WTC11 (cell line): ENCODE results near the gene MRPS27. TPM values are rescaled to one million over a fixed set of nuclear protein-coding genes. Genes with fewer than 3 reads are reported as not detected.

Source experiments
- ATAC-seq: fragments of 200-7000 bp; cut with Tn5 transposase; 2 replicates; pipeline ENCODE4 v1.10.0; 2021; ENCODE audit warnings: mild to moderate bottlenecking, moderate library complexity
- CTCF ChIA-PET: fragments of 300-600 bp; sonication (Branson Sonifier 250); formaldehyde crosslinking; loops from one replicate; lab custom pipeline; 2021; ENCODE audit warnings: antibody characterized with exemption; lab: Charles Lee
- POLR2A ChIA-PET: fragments of 350-600 bp; sonication (Branson Sonifier 250); formaldehyde crosslinking; loops from one replicate; lab custom pipeline; 2021; ENCODE audit warnings: antibody characterized with exemption; lab: Charles Lee
- DNase-seq: peaks from one replicate; pipeline ENCODE4 v3.0.0; 2021; ENCODE audit warnings: low spot score
- H3K27ac Mint-ChIP-seq: 2 replicates; pipeline ENCODE4 v1.8.0; 2021; ENCODE audit warnings: mixed read lengths
- H3K27me3 Mint-ChIP-seq: 2 replicates; pipeline ENCODE4 v1.8.0; 2021; ENCODE audit warnings: low read depth, mild to moderate bottlenecking, moderate library complexity, mixed read lengths
- H3K36me3 Mint-ChIP-seq: 2 replicates; pipeline ENCODE4 v1.8.0; 2021; ENCODE audit warnings: mixed read lengths
- H3K4me1 Mint-ChIP-seq: 2 replicates; pipeline ENCODE4 v1.8.0; 2022; ENCODE audit warnings: mixed read lengths
- H3K4me3 Mint-ChIP-seq: 2 replicates; pipeline ENCODE4 v1.8.0; 2021; ENCODE audit warnings: mild to moderate bottlenecking, moderate library complexity, mixed read lengths
- H3K9me3 Mint-ChIP-seq: 2 replicates; pipeline ENCODE4 v1.8.0; 2021; ENCODE audit warnings: mixed read lengths
- CREB1 ChIP-seq: sonication (generic); formaldehyde crosslinking; IDR thresholded peaks from 2 replicates; pipeline ENCODE4 v1.8.0; 2023; ENCODE audit warnings: mild to moderate bottlenecking, missing genetic modification reagents
- ELF4 ChIP-seq: sonication (generic); formaldehyde crosslinking; IDR thresholded peaks from 2 replicates; pipeline ENCODE4 v1.8.1; 2022; ENCODE audit warnings: low read depth, mild to moderate bottlenecking, moderate library complexity, missing genetic modification reagents
- ERG ChIP-seq: fragments of 250-450 bp; sonication (Bioruptor Pico); IDR thresholded peaks from 2 replicates; pipeline ENCODE4 v1.8.0; 2021; ENCODE audit warnings: mild to moderate bottlenecking
- FOXK1 ChIP-seq: sonication (generic); formaldehyde crosslinking; IDR thresholded peaks from 2 replicates; pipeline ENCODE4 v1.8.0; 2022; ENCODE audit warnings: mild to moderate bottlenecking, moderate library complexity, missing genetic modification reagents
- HMGA2 ChIP-seq: fragments of 250-450 bp; sonication (Bioruptor Pico); IDR thresholded peaks from 2 replicates; pipeline ENCODE4 v1.4.0; 2021; ENCODE audit warnings: mild to moderate bottlenecking, moderate library complexity
- JAZF1 ChIP-seq: fragments of 250-450 bp; sonication (Bioruptor Pico); IDR thresholded peaks from 2 replicates; pipeline ENCODE4 v1.9.0; 2021; ENCODE audit warnings: moderate library complexity, mild to moderate bottlenecking, inconsistent platforms
- KAT7 ChIP-seq: sonication (generic); formaldehyde crosslinking; IDR thresholded peaks from 2 replicates; pipeline ENCODE4 v1.8.1; 2023; ENCODE audit warnings: missing genetic modification reagents, mild to moderate bottlenecking, borderline replicate concordance
- MLX ChIP-seq: sonication (generic); formaldehyde crosslinking; IDR thresholded peaks from 2 replicates; pipeline ENCODE4 v1.8.1; 2023; ENCODE audit warnings: mild to moderate bottlenecking, missing genetic modification reagents, moderate library complexity
- NR2C2 ChIP-seq: sonication (generic); formaldehyde crosslinking; IDR thresholded peaks from 2 replicates; pipeline ENCODE4 v1.8.0; 2022; ENCODE audit warnings: mild to moderate bottlenecking, missing genetic modification reagents
- RELA ChIP-seq: sonication (generic); formaldehyde crosslinking; IDR thresholded peaks from 2 replicates; pipeline ENCODE4 v1.8.1; 2022; ENCODE audit warnings: missing genetic modification reagents, mild to moderate bottlenecking, borderline replicate concordance
- SOX15 ChIP-seq: fragments of 250-450 bp; sonication (Bioruptor Pico); IDR thresholded peaks from 2 replicates; pipeline ENCODE4 v1.9.0; 2021; ENCODE audit warnings: mild to moderate bottlenecking
- ZNF532 ChIP-seq: fragments of 250-450 bp; sonication (Bioruptor Pico); IDR thresholded peaks from 2 replicates; pipeline ENCODE4 v1.9.0; 2021; ENCODE audit warnings: mild to moderate bottlenecking, borderline replicate concordance
- ZNF671 ChIP-seq: fragments of 250-450 bp; sonication (Bioruptor Pico); IDR thresholded peaks from 2 replicates; pipeline ENCODE4 v1.8.0; 2021; ENCODE audit warnings: mild to moderate bottlenecking
- total RNA-seq: library from RNA; stranded (reverse); gene quantifications from 3 replicates; pipeline ENCODE4 v1.2.3, GENCODE V29; 2021
- TF ChIP-seq, protein P1 (sequence below): sonication (generic); formaldehyde crosslinking; IDR thresholded peaks from 2 replicates; pipeline ENCODE4 v1.8.0; 2022; ENCODE audit warnings: mild to moderate bottlenecking, missing genetic modification reagents
- TF ChIP-seq, protein P2 (sequence below): sonication (generic); formaldehyde crosslinking; IDR thresholded peaks from 2 replicates; pipeline ENCODE4 v1.8.0; 2023; ENCODE audit warnings: missing genetic modification reagents, mild to moderate bottlenecking, borderline replicate concordance
- TF ChIP-seq, protein P3 (sequence below): sonication (generic); formaldehyde crosslinking; IDR thresholded peaks from 2 replicates; pipeline ENCODE4 v1.8.1; 2022; ENCODE audit warnings: mild to moderate bottlenecking, missing genetic modification reagents, moderate library complexity, borderline replicate concordance

The MRPS27 gene
- total RNA-seq, 1 experiment from 2014 or later = 80.1 TPM

GRCh38 chr5:72183101-72183520 is 136.9 kb downstream of the MRPS27 start:
- DNase-seq = no peak
- Mint-ChIP-seq H3K9me3 (no peaks in the 10 kb centered on the region), H3K27me3 (no peaks in the 10 kb centered on the region; the same call in 1 of the 2 replicates), H3K36me3 (peaks cover 19% of the 10 kb centered on the region), H3K27ac (peak overlapping the region; percentile 55), H3K4me3 (no peak overlapping the region), H3K4me1 (peaks cover 35% of the 10 kb centered on the region)
- ChIA-PET POLR2A (no interaction called here), CTCF (no interaction called here)
- ATAC-seq = peak; percentile 54
- TF ChIP-seq JAZF1 (CRISPR knock-in tag) (no peak), ELF4 (CRISPR knock-in tag) (no peak), ZNF532 (CRISPR knock-in tag) (no peak), NR2C2 (CRISPR knock-in tag) (no peak), HMGA2 (CRISPR knock-in tag) (no peak), ZNF671 (CRISPR knock-in tag) (no peak), SOX15 (CRISPR knock-in tag) (no peak), KAT7 (CRISPR knock-in tag) (no peak), FOXK1 (no peak), ERG (CRISPR knock-in tag) (no peak), MLX (CRISPR knock-in tag) (no peak), CREB1 (no peak), RELA (CRISPR knock-in tag) (no peak)
- TF ChIP-seq, protein P1, sequence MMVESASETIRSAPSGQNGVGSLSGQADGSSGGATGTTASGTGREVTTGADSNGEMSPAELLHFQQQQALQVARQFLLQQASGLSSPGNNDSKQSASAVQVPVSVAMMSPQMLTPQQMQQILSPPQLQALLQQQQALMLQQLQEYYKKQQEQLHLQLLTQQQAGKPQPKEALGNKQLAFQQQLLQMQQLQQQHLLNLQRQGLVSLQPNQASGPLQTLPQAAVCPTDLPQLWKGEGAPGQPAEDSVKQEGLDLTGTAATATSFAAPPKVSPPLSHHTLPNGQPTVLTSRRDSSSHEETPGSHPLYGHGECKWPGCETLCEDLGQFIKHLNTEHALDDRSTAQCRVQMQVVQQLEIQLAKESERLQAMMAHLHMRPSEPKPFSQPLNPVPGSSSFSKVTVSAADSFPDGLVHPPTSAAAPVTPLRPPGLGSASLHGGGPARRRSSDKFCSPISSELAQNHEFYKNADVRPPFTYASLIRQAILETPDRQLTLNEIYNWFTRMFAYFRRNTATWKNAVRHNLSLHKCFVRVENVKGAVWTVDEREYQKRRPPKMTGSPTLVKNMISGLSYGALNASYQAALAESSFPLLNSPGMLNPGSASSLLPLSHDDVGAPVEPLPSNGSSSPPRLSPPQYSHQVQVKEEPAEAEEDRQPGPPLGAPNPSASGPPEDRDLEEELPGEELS = no peak
- TF ChIP-seq, protein P2, sequence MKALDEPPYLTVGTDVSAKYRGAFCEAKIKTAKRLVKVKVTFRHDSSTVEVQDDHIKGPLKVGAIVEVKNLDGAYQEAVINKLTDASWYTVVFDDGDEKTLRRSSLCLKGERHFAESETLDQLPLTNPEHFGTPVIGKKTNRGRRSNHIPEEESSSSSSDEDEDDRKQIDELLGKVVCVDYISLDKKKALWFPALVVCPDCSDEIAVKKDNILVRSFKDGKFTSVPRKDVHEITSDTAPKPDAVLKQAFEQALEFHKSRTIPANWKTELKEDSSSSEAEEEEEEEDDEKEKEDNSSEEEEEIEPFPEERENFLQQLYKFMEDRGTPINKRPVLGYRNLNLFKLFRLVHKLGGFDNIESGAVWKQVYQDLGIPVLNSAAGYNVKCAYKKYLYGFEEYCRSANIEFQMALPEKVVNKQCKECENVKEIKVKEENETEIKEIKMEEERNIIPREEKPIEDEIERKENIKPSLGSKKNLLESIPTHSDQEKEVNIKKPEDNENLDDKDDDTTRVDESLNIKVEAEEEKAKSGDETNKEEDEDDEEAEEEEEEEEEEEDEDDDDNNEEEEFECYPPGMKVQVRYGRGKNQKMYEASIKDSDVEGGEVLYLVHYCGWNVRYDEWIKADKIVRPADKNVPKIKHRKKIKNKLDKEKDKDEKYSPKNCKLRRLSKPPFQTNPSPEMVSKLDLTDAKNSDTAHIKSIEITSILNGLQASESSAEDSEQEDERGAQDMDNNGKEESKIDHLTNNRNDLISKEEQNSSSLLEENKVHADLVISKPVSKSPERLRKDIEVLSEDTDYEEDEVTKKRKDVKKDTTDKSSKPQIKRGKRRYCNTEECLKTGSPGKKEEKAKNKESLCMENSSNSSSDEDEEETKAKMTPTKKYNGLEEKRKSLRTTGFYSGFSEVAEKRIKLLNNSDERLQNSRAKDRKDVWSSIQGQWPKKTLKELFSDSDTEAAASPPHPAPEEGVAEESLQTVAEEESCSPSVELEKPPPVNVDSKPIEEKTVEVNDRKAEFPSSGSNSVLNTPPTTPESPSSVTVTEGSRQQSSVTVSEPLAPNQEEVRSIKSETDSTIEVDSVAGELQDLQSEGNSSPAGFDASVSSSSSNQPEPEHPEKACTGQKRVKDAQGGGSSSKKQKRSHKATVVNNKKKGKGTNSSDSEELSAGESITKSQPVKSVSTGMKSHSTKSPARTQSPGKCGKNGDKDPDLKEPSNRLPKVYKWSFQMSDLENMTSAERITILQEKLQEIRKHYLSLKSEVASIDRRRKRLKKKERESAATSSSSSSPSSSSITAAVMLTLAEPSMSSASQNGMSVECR (CRISPR knock-in tag) = no peak
- TF ChIP-seq, protein P3, sequence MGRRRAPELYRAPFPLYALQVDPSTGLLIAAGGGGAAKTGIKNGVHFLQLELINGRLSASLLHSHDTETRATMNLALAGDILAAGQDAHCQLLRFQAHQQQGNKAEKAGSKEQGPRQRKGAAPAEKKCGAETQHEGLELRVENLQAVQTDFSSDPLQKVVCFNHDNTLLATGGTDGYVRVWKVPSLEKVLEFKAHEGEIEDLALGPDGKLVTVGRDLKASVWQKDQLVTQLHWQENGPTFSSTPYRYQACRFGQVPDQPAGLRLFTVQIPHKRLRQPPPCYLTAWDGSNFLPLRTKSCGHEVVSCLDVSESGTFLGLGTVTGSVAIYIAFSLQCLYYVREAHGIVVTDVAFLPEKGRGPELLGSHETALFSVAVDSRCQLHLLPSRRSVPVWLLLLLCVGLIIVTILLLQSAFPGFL = no peak
